MCF 10A (cell line): ENCODE results near the gene NIPBL. TPM values are rescaled to one million over a fixed set of nuclear protein-coding genes. Genes with fewer than 3 reads are reported as not detected.

Experiments
- BruUV-seq: library from RNA; stranded (reverse); fragments of 400-500 nt; replicated peaks from 2 replicates; lab custom pipeline; 2021; lab: Mats Ljungman, UMichigan
- CTCF ChIA-PET: fragments of 300-600 bp; sonication (Branson Sonifier 250); formaldehyde crosslinking; extraction: SDS; loops from one replicate; lab custom pipeline; 2021; ENCODE audit warnings: antibody characterized with exemption, inconsistent platforms; lab: Yijun Ruan, JAX
- POLR2A ChIA-PET: fragments of 300-600, 350-650 bp; sonication (Branson Sonifier 250); formaldehyde crosslinking; extraction: SDS; loops from one replicate; lab custom pipeline; 2020; ENCODE audit warnings: antibody characterized with exemption, inconsistent platforms; lab: Yijun Ruan, JAX
- DNase-seq: peaks from one replicate; pipeline ENCODE4 v3.0.0-alpha.2; 2018; ENCODE audit not compliant: unreplicated experiment
- H3K27ac Mint-ChIP-seq: one replicate; pipeline ENCODE4 v1.8.0; 2022; ENCODE audit warnings: mild to moderate bottlenecking, low read depth, mixed read lengths; ENCODE audit not compliant: unreplicated experiment
- H3K27me3 Mint-ChIP-seq: one replicate; pipeline ENCODE4 v1.8.0; 2022; ENCODE audit warnings: mixed read lengths; ENCODE audit not compliant: insufficient read depth, unreplicated experiment
- H3K36me3 Mint-ChIP-seq: one replicate; pipeline ENCODE4 v1.8.0; 2022; ENCODE audit warnings: mild to moderate bottlenecking, moderate library complexity, mixed read lengths; ENCODE audit not compliant: insufficient read depth, unreplicated experiment
- H3K4me1 Mint-ChIP-seq: one replicate; pipeline ENCODE4 v1.8.0; 2022; ENCODE audit warnings: mixed read lengths; ENCODE audit not compliant: insufficient read depth, unreplicated experiment
- H3K4me3 Mint-ChIP-seq: one replicate; pipeline ENCODE4 v1.8.0; 2022; ENCODE audit warnings: mild to moderate bottlenecking, moderate library complexity, mixed read lengths; ENCODE audit not compliant: unreplicated experiment
- H3K9me3 Mint-ChIP-seq: one replicate; pipeline ENCODE4 v1.8.0; 2022; ENCODE audit warnings: mixed read lengths; ENCODE audit not compliant: unreplicated experiment
- CTCF ChIP-seq: fragments of 200-600 bp; IDR thresholded peaks from one replicate; pipeline ENCODE4 v1.8.0; 2022; ENCODE audit warnings: antibody characterized with exemption, mild to moderate bottlenecking; ENCODE audit not compliant: unreplicated experiment
- intact Hi-C: fragments of 100-400 bp; cut with micrococcal nuclease; formaldehyde crosslinking; loops from 2 replicates; pipeline ENCODE4 v1.14.1; 2022
- total RNA-seq: library from RNA; stranded (reverse); gene quantifications from 2 replicates; pipeline ENCODE4 v1.2.3, GENCODE V29; 2022

Gene NIPBL
- total RNA-seq, 1 experiment from 2014 or later, result 46.2 TPM

DNA sequence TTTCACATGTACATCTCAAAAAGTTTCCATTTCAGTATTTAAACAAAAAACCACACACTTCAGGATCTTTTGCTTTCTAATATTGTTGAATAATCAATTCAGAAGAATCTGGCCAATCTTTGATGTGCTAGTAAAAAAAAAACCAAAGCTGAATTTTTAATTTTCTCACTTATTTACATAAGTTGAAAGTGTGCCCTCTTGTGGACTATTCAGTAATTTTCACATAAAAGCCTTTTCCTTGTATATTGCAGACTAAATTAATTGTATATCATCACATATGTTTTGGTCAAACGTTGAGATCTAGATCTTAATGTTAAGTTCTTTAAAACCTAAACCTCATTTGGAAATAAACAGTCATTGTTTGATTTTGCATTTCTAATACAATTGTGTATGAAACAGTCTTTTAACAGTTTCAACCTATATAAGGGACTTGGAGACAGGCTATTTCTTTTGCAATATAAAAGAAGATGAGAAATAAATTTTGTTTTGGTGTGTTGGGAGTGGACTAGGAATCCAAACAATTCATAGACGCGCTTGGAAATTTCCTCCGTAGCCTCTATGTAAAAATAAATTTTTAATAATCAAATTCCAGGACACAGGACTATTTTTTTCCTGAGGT, 68.1 kb downstream of the NIPBL start:
- ChIA-PET POLR2A (interaction anchor here (0.5 to 5.6 kb wide), 4 partner anchors 9 to 426 kb away, joined by 3 to 62 read pairs (median 4); partner anchors contain the start of genes NIPBL and NUP155), CTCF (interaction anchor here (0.6 to 1.6 kb wide), 4 partner anchors 200 to 1171 kb away, joined by 3 to 6 read pairs (median 4); no protein-coding TSS in a partner anchor)

DNA sequence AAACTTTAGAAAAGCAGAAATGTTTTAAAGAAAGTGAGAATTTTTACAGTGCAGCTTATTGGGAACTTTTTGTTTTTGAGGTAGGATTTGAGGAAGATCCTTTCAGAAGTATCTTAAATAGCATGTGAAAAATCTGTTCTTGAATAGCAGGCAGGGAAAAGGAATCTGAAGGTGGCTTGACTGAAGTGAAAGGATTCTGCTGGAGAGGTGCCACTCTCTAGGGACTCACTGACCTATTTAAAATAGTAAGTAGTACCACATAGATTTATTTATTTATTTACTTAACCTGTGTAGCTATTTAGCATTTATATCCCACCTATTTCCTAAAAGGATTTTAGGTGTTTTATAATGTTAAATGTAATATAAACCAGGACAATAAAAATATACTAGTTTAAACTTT, 69.1 kb downstream of the NIPBL start:
- no peak for TF ChIP-seq CTCF
- Mint-ChIP-seq H3K27ac (no peak overlapping the region), H3K9me3 (no peaks in the 10 kb centered on the region), H3K4me1 (peaks cover 20% of the 10 kb centered on the region), H3K27me3 (no peaks in the 10 kb centered on the region), H3K4me3 (no peak overlapping the region), H3K36me3 (no peaks in the 10 kb centered on the region)
- no peak for DNase-seq
- POLR2A ChIA-PET, result interaction anchor here (1.2 to 5.6 kb wide), 3 partner anchors 8 to 69 kb away, joined by 3 to 62 read pairs (median 4); partner anchors contain the start of gene NIPBL
- BruUV-seq, result no TSS peak
- intact Hi-C loops, result loop anchor here (2.0 kb wide), 1 partner anchor 205 kb away; no protein-coding TSS in a partner anchor
- CTCF ChIA-PET, result interaction anchor here (0.5 to 1.6 kb wide), 9 partner anchors 9 to 516 kb away, joined by 3 to 7 read pairs (median 4); no protein-coding TSS in a partner anchor

More for the DNA sequence above, 68.1 kb downstream of the NIPBL start:
- TF ChIP-seq CTCF, result peak; percentile 37
- Mint-ChIP-seq H3K36me3 (no peaks in the 10 kb centered on the region), H3K9me3 (no peaks in the 10 kb centered on the region), H3K4me1 (peaks cover 19% of the 10 kb centered on the region), H3K27me3 (no peaks in the 10 kb centered on the region), H3K4me3 (no peak overlapping the region), H3K27ac (no peak overlapping the region)
- peak; percentile 60 for DNase-seq
- no TSS peak for BruUV-seq
- intact Hi-C loops, result loop anchor here (1.0 to 2.0 kb wide), 3 partner anchors 65 to 204 kb away; no protein-coding TSS in a partner anchor

- BruUV-seq, result no TSS peak
- intact Hi-C loops, result no loop called here
- H3K9me3 Mint-ChIP-seq, result no peaks in the 10 kb centered on the region
- POLR2A ChIA-PET, result interaction anchor here (1.2 to 5.6 kb wide), 4 partner anchors 8 to 70 kb away, joined by 3 to 62 read pairs (median 5); partner anchors contain the start of gene NIPBL
- no peak overlapping the region for H3K27ac Mint-ChIP-seq
- peaks cover 24% of the 10 kb centered on the region for H3K4me1 Mint-ChIP-seq
- H3K4me3 Mint-ChIP-seq, result no peak overlapping the region
- DNase-seq, result no peak
- H3K36me3 Mint-ChIP-seq, result no peaks in the 10 kb centered on the region
- CTCF ChIA-PET, result interaction anchor here (0.6 to 1.6 kb wide), 9 partner anchors 9 to 516 kb away, joined by 3 to 7 read pairs (median 4); partner anchors contain the start of gene NIPBL
- no peaks in the 10 kb centered on the region for H3K27me3 Mint-ChIP-seq
- TF ChIP-seq CTCF, result no peak
Measured at GRCh38 chr5:36946101-36946500, 69.5 kb downstream of the NIPBL start.

DNA sequence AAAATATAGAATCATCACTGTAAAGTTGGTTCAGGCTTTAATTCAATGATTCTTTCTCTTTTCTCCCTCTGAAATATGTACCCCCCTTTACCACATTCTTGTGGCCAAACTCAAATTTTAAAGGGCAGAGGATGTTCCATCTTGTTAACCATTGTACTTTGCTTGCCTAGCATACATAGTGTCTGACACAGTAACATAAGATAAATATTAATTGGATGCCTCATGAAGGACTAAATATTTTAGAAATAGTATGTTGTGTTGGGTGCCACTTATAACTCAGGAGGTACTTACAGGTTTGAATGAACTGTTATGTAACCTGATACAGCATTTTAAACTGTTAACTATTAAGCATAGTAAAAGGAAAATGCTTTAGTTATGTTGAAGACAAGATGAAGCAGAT, 71.5 kb downstream of the NIPBL start:
- no peak for DNase-seq
- H3K9me3 Mint-ChIP-seq, result no peaks in the 10 kb centered on the region
- no TSS peak for BruUV-seq
- H3K4me1 Mint-ChIP-seq, result peaks cover 26% of the 10 kb centered on the region
- ChIA-PET CTCF (interaction anchor here (0.7 to 0.8 kb wide), 2 partner anchors 9 to 208 kb away, joined by 3 to 4 read pairs; no protein-coding TSS in a partner anchor), POLR2A (interaction anchor here (0.8 to 5.6 kb wide), 3 partner anchors 9 to 72 kb away, joined by 3 to 62 read pairs (median 3); partner anchors contain the start of gene NIPBL)
- intact Hi-C loops, result no loop called here
- no peaks in the 10 kb centered on the region for H3K27me3 Mint-ChIP-seq
- H3K36me3 Mint-ChIP-seq, result no peaks in the 10 kb centered on the region
- no peak for TF ChIP-seq CTCF
- H3K4me3 Mint-ChIP-seq, result no peak overlapping the region
- no peak overlapping the region for H3K27ac Mint-ChIP-seq
